GM06990 (cell line): Measurements from ENCODE around the gene KIF25.

ENCODE experiments used
- DNase-seq: peaks from one replicate; pipeline ENCODE4 v3.0.0-alpha.2; 2011; ENCODE audit not compliant: insufficient read length; ENCODE audit errors: extremely low read depth
- H3K27me3 ChIP-seq: replicated peaks from 2 replicates; pipeline ENCODE4 v1.6.0; 2011; ENCODE audit warnings: low read length; ENCODE audit not compliant: control insufficient read depth, insufficient read depth
- H3K36me3 ChIP-seq: 2 replicates; pipeline ENCODE4 v1.5.1; 2011; ENCODE audit warnings: low read length; ENCODE audit not compliant: control insufficient read depth, insufficient read depth
- H3K4me3 ChIP-seq: replicated peaks from 2 replicates; pipeline ENCODE4 v1.5.1; 2011; ENCODE audit warnings: low read depth, mild to moderate bottlenecking, control low read depth, low read length
- CTCF ChIP-seq: IDR thresholded peaks from 2 replicates; pipeline ENCODE4 v1.5.1; 2011; ENCODE audit warnings: low read length, control low read depth, mild to moderate bottlenecking, inconsistent platforms; ENCODE audit not compliant: insufficient read depth, poor library complexity, severe bottlenecking

KIF25 gene

GRCh38 chr6:167980911-167981580, 16.4 kb upstream of the KIF25 start:
- Histone ChIP-seq H3K36me3 (no peaks in the 10 kb centered on the region), H3K4me3 (no peak overlapping the region), H3K27me3 (no peaks in the 10 kb centered on the region)
- no peak for TF ChIP-seq CTCF
- no peak for DNase-seq

DNA sequence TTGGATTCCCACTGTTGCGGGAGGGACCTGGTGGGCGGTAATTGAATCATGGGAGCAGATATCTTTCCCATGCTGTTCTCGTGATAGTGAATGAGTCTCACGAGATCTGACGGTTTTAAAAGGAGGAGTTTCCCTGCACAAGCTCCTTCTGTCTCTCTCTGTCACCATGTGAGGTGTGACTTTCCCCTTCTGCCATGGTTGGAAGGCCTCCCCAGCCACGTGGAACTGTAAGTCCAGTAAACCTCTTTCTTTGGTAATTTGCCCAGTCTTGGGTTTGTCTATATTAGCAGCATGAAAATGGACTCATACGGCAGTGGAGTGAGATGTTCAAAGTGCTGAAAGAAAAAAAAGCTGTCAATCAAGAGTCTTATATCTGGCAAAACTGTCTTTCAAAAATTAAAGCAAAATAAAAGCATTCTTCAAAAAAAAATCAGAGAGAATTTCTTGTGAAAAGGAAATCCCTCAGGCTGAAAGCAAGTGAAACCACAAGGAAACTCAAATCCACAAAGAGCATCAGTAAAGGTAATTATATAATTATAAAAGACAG, 15.5 kb upstream of the KIF25 start:
- Histone ChIP-seq H3K27me3 (no peaks in the 10 kb centered on the region), H3K4me3 (no peak overlapping the region), H3K36me3 (no peaks in the 10 kb centered on the region)
- no peak for DNase-seq
- no peak for TF ChIP-seq CTCF

DNA sequence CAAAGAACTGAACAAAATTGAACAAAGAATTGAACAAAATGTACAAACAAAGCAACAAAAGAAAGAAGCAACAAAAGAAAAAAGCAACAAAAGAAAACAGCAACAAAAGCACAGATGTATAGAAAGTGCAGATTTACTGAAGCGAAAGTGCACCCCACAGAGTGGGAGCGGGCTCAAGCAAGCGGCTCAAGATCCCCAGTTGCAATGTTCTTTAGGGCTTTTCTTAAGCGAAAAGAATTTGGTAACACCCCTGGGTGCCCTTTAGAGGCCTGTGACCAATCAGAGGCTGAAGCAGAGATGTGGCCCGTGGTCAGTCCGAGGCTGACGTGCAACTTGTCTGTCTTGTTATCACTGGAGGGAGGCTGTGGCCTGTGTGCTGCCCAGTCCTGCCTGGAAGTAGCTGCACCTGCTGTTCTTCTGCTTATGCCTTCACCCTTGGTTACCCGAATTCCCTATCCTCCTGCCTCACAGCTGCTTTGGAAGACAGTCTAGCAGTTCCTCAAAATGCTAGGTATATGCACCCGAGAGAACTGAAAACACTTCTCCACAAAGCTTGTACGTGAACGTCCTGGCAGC, 13.2 kb upstream of the KIF25 start:
- Histone ChIP-seq H3K36me3 (no peaks in the 10 kb centered on the region), H3K4me3 (no peak overlapping the region), H3K27me3 (no peaks in the 10 kb centered on the region)
- no peak for TF ChIP-seq CTCF
- DNase-seq, result no peak

DNA sequence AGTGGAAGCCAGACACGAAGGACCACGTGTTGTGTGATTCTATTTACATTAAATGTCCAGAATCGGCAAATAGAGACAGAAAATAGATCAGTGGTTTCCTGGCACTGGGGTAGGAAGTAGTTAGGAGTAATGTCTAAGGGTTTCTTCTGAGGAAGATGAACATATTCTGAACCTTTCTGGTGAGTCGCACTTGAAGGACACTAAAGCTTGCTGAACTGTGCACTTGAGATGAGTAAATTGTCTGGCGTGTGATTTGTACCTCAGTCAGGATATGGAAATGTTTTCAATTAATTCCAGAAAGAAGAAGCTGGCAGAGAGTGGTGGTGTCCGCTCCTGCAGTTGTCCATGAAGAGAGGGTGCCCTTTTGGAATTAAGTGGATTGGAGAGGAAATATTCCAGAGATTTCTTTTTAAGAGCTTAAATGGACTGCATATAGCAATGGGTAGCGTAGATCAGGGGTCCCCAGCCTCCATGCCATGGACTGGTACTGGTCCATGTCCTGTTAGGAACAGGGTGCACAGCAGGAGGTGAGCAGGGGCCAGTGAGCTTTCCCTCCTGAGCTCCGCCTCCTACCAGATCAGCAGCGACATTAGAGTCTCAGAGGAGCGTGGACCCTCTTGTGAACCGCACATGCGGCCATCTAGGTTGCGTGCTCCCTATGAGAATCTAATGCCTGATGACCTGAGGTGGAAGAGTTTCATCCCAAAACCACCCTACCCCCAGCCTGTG, 12.4 kb upstream of the KIF25 start:
- H3K4me3 ChIP-seq, result no peak overlapping the region
- TF ChIP-seq CTCF, result no peak
- no peak for DNase-seq
- H3K27me3 ChIP-seq, result no peaks in the 10 kb centered on the region
- no peaks in the 10 kb centered on the region for H3K36me3 ChIP-seq

DNA sequence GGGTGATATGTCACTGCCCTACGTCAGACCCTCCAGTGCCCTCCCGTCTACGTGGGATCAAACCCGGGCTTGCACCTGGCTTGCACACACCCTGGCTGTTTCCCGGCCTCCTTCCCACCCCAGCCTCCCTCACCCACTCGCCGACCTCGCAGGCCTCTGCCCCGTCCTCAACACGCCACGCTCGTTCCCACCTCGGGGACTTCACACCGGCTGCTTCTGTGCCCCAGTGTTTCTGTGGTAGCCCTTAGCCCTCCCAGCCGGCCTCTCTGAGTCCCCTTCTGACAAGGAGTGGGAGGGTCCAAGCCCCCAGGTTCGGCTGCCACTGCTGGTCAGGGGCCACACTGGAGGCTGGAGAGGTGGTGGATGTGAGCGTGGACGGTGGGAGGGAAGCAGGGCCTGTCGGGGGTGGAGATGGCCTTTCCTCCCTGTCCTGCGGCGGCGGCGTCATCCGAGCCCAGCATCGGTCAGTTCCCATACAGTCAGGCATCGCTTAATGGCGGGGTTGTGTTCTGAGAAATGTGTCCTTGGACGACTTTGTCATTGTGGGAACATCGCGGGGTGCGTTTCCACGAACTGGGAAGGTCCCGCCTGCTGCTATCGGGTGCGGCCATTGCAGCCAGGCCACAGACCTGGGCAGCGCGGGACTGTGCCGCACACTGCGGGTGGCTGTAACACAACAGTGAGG, 11.4 kb upstream of the KIF25 start:
- no peak for TF ChIP-seq CTCF
- no peak overlapping the region for H3K4me3 ChIP-seq
- H3K27me3 ChIP-seq, result no peaks in the 10 kb centered on the region
- no peak for DNase-seq
- no peaks in the 10 kb centered on the region for H3K36me3 ChIP-seq
